GM23248 (cell line): ENCODE data around the gene KCNN3. TPM values are rescaled to one million over a fixed set of nuclear protein-coding genes. Genes with fewer than 3 reads are reported as not detected.
"Not testable (repeated sequence)": the region's sequence is repeated elsewhere in the genome, so short reads cannot be mapped to it uniquely, and the experiment has no call there.

Experiments
- DNase-seq: peaks from one replicate; pipeline ENCODE4 v3.0.0-alpha.2; 2015
- H2AFZ ChIP-seq: fragments of 200-600 bp; sonication (generic); 2 replicates; pipeline ENCODE4 v1.6.1; 2016; ENCODE audit warnings: antibody characterized with exemption
- H3F3A ChIP-seq: fragments of 200-600 bp; sonication (generic); 2 replicates; pipeline ENCODE4 v1.6.1; 2016; ENCODE audit warnings: mild to moderate bottlenecking, antibody characterized with exemption, mixed run types; ENCODE audit not compliant: insufficient read depth
- H3K27ac ChIP-seq: fragments of 200-600 bp; sonication (generic); 2 replicates; pipeline ENCODE4 v1.5.1; 2016; ENCODE audit warnings: mild to moderate bottlenecking
- H3K27me3 ChIP-seq: fragments of 200-600 bp; sonication (generic); replicated peaks from 2 replicates; pipeline ENCODE4 v1.6.1; 2016; ENCODE audit warnings: mild to moderate bottlenecking; ENCODE audit not compliant: insufficient read depth
- H3K36me3 ChIP-seq: fragments of 200-600 bp; sonication (generic); 2 replicates; pipeline ENCODE4 v1.6.1; 2016; ENCODE audit warnings: low read depth, mild to moderate bottlenecking
- H3K4me1 ChIP-seq: fragments of 200-600 bp; sonication (generic); 2 replicates; pipeline ENCODE4 v1.6.1; 2016; ENCODE audit warnings: mild to moderate bottlenecking; ENCODE audit not compliant: insufficient read depth
- H3K4me2 ChIP-seq: fragments of 200-600 bp; sonication (generic); one replicate; pipeline ENCODE4 v1.6.1; 2016; ENCODE audit warnings: mild to moderate bottlenecking; ENCODE audit not compliant: unreplicated experiment
- H3K4me3 ChIP-seq: fragments of 200-600 bp; sonication (generic); 2 replicates; pipeline ENCODE4 v1.5.1; 2016; ENCODE audit warnings: mild to moderate bottlenecking
- H3K79me2 ChIP-seq: fragments of 200-600 bp; sonication (generic); 2 replicates; pipeline ENCODE4 v1.6.1; 2016; ENCODE audit warnings: mild to moderate bottlenecking; ENCODE audit not compliant: insufficient read depth
- H3K9ac ChIP-seq: fragments of 200-600 bp; sonication (generic); 2 replicates; pipeline ENCODE4 v1.6.1; 2016; ENCODE audit warnings: mild to moderate bottlenecking
- H3K9me2 ChIP-seq: fragments of 200-600 bp; sonication (generic); 2 replicates; pipeline ENCODE4 v1.6.1; 2016; ENCODE audit warnings: mixed run types, mild to moderate bottlenecking, moderate library complexity; ENCODE audit not compliant: insufficient read depth
- H3K9me3 ChIP-seq: fragments of 200-600 bp; sonication (generic); one replicate; pipeline ENCODE4 v1.6.1; 2017; ENCODE audit warnings: low read depth
- H4K20me1 ChIP-seq: fragments of 200-600 bp; sonication (generic); 2 replicates; pipeline ENCODE4 v1.6.0; 2016; ENCODE audit not compliant: insufficient read depth
- EZH2 ChIP-seq: fragments of 200-600 bp; sonication (generic); IDR thresholded peaks from 2 replicates; pipeline ENCODE4 v1.6.1; 2018; ENCODE audit warnings: antibody characterized with exemption, mild to moderate bottlenecking; ENCODE audit not compliant: insufficient read depth, poor library complexity, severe bottlenecking
- EZH2phosphoT487 ChIP-seq: fragments of 200-600 bp; sonication (generic); IDR thresholded peaks from 2 replicates; pipeline ENCODE4 v1.6.1; 2018; ENCODE audit warnings: antibody characterized with exemption, moderate library complexity, mild to moderate bottlenecking, low read depth; ENCODE audit not compliant: insufficient read depth
- WGBS, 2 experiments: methylation state at CpG; one replicate each; pipeline ENCODE4 v1.1.6; 2015 to 2017; ENCODE audit warnings: low lambda C conversion rate in 2 of 2, low coverage in 1 of 2; ENCODE audit errors: missing lambda C conversion rate in 2 of 2; 5-methylcytosine and 5-hydroxymethylcytosine counted together
- in situ Hi-C: fragments of 300-500 bp; cut with MboI; formaldehyde crosslinking; loops from 2 replicates; pipeline ENCODE4 v1.15.0; 2020
- polyA plus RNA-seq: library from polyadenylated mRNA; unstranded; fragments of >200 nt; fragmentation: Nextera tagmentation; extraction: Ambion mirVana; gene quantifications from 2 replicates; pipeline ENCODE4 v1.2.1, GENCODE V29; 2016
- total RNA-seq: library from RNA; depleted of rRNA; stranded (reverse); fragments of >200 nt; shearing (Covaris generic); gene quantifications from 2 replicates; pipeline ENCODE4 v1.2.3, GENCODE V29; 2014

The KCNN3 gene
- total and polyA plus RNA-seq, 2 experiments from 2014 or later = not detected

DNA sequence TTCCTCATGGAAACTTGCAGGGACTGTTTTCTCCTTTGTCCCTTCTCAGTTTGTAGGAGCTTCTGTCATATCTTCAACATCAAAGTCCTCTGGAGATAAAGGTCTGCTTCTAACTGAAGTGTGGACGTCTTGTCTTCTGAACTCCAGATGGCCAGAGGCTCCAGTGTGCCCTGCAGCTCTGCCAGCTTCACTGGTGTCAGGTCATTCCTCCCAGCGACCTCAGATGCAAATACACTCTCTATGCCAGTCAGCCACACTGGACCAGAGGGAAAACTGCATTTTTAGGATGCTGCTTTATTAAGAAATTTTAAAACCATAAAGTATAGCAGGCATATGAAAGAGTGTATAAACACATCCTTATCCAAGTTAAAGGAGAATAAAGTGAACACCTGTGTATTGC, 183.6 kb downstream of the KCNN3 start:
- Histone ChIP-seq H3K4me2 (no peak overlapping the region), H3K9me3 (no peaks in the 10 kb centered on the region), H4K20me1 (no peaks in the 10 kb centered on the region), H3K27me3 (peaks cover 20% of the 10 kb centered on the region; the same call in 1 of the 2 replicates), H3K4me1 (no peaks in the 10 kb centered on the region), H3K79me2 (no peaks in the 10 kb centered on the region), H3K9ac (no peak overlapping the region), H3F3A (no peaks in the 10 kb centered on the region), H2AFZ (no peak overlapping the region), H3K36me3 (no peaks in the 10 kb centered on the region), H3K9me2 (no peaks in the 10 kb centered on the region), H3K27ac (no peak overlapping the region), H3K4me3 (no peak overlapping the region)
- 20 to 23% methylated on average over 2 of the region's 2 CpGs for WGBS, 2 experiments
- TF ChIP-seq EZH2phosphoT487 (no peak), EZH2 (no peak)
- in situ Hi-C loops = no loop called here
- no peak for DNase-seq

DNA sequence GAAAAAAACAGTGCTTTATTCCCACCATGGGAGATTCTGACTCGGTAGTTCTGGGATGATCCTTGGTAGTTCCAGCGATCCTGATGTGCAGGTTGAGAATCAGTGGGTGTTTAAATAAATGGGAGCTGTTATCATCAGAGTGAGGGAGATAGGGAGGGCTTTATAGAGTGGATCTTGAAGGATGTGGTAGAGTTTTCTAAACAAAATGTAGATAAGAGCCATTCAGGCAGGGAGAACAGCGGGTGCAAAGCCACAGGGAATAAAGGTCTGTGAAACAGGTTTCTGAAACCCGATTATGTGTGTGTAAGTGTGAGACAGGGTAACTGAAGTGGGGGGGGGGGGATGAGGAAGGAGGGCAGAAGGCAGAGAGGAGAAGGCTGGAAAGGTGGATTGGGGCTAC, 186.3 kb downstream of the KCNN3 start:
- DNase-seq = no peak
- WGBS, 2 experiments = 55 to 56% methylated on average over 4 of the region's 4 CpGs
- Histone ChIP-seq H4K20me1 (no peaks in the 10 kb centered on the region), H3K9me2 (no peaks in the 10 kb centered on the region), H3K27ac (no peak overlapping the region), H3K4me1 (no peaks in the 10 kb centered on the region), H3K4me2 (no peak overlapping the region), H3K9ac (no peak overlapping the region), H2AFZ (no peak overlapping the region), H3K79me2 (no peaks in the 10 kb centered on the region), H3K9me3 (no peaks in the 10 kb centered on the region), H3K27me3 (peaks cover 20% of the 10 kb centered on the region; the same call in 1 of the 2 replicates), H3K4me3 (no peak overlapping the region), H3F3A (no peaks in the 10 kb centered on the region), H3K36me3 (no peaks in the 10 kb centered on the region)
- in situ Hi-C loops = no loop called here
- TF ChIP-seq EZH2 (no peak), EZH2phosphoT487 (no peak)

DNA sequence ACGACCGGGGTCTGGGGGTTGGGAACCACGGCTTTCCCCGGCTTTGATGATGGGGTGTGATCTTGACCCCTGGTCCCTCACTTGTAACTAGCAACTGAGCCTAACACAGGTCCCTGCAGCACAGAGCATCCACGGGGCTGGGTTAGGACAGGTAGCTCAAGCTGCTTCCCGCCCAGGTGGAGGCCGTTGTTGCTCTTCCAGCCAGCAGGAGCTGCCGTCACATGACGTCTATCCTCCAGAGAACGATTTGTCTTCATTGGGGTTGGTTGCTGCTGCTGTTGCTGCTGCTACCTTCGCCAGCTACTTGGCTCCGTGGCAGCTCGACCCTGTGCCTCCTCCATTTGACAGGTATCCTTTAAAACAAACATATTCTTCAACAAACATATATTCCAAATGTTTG, 187.8 kb downstream of the KCNN3 start:
- Histone ChIP-seq H3K27me3 (peaks cover 17% of the 10 kb centered on the region; the same call in 1 of the 2 replicates), H3K36me3 (no peaks in the 10 kb centered on the region), H3F3A (no peaks in the 10 kb centered on the region), H4K20me1 (no peaks in the 10 kb centered on the region), H3K27ac (no peak overlapping the region), H2AFZ (no peak overlapping the region), H3K4me1 (no peaks in the 10 kb centered on the region), H3K79me2 (no peaks in the 10 kb centered on the region), H3K4me2 (no peak overlapping the region), H3K9me3 (no peaks in the 10 kb centered on the region), H3K9me2 (no peaks in the 10 kb centered on the region), H3K9ac (no peak overlapping the region), H3K4me3 (no peak overlapping the region)
- in situ Hi-C loops = no loop called here
- no peak for DNase-seq
- 52 to 58% methylated on average over 13 of the region's 13 CpGs for WGBS, 2 experiments
- TF ChIP-seq EZH2phosphoT487 = no peak
- no peak for TF ChIP-seq EZH2

DNA sequence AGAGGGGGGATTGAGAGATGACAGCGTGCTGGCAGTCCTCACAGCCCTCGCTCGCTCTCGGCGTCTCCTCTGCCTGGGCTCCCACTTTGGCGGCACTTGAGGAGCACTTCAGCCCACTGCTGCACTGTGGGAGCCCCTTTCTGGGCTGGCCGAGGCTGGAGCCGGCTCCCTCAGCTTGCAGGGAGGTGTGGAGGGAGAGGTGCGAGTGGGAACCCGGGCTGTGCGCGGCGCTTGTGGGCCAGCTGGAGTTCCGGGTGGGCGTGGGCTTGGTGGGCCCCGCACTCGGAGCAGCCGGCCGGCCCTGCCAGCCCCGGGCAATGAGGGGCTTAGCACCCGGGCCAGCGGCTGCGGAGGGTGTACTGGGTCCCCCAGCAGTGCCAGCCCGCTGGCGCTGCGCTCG, 192.2 kb downstream of the KCNN3 start:
- in situ Hi-C loops, H3K27ac ChIP-seq, H3K79me2 ChIP-seq, H3K9me3 ChIP-seq, H3F3A ChIP-seq, H3K27me3 ChIP-seq, H3K4me1 ChIP-seq, DNase-seq, H4K20me1 ChIP-seq, H3K4me2 ChIP-seq, H3K9ac ChIP-seq, H2AFZ ChIP-seq, H3K9me2 ChIP-seq, H3K4me3 ChIP-seq, H3K36me3 ChIP-seq: not testable (repeated sequence)
- 83 to 90% methylated on average over 18 to 26 of the region's 27 CpGs for WGBS, 2 experiments

DNA sequence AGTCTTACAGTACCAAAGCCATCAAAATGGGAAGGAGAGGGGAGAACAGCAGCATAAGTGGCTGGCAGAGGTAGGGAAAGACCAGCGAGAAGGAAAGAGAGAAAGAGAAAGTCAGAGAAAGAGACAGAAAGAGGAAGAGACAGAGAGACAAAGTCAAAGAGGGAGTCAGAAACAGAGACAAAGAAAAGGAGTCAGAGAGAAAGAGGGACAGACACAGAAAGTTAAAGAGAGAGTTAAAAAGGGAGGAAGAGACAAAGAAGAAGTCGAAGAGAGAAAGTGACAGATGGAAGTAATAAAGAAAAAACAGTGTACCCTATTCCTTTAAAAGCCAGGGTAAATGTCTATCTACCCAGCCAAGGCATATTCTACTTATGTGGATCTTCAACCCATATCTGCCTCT, 193.2 kb downstream of the KCNN3 start:
- H4K20me1 ChIP-seq, H2AFZ ChIP-seq, in situ Hi-C loops, H3K79me2 ChIP-seq, H3K9ac ChIP-seq, H3K27me3 ChIP-seq, H3K9me2 ChIP-seq, H3K27ac ChIP-seq, H3K9me3 ChIP-seq, H3K36me3 ChIP-seq, H3K4me1 ChIP-seq, H3F3A ChIP-seq, H3K4me2 ChIP-seq, DNase-seq, H3K4me3 ChIP-seq: not testable (repeated sequence)
- WGBS, 2 experiments = 29 to 30% methylated on average over 2 of the region's 2 CpGs

DNA sequence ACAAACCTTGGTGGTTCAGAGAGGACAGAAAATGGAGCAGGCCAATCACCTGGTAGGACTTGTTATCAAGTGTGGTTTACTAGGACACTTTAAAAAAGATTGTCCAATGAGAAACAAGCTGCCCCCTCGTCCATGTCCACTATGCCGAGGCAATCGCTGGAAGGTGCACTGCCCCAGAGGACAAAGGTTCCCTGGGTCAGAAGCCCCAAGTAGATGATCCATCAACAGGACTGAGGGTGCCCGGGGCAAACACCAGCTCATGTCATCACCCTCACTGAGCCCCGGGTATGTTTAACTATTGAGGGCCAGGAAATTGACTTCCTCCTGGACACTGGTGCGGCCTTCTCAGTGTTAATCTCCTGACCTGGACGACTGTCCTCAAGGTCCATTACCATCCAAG, 195.6 kb downstream of the KCNN3 start:
- H3K27ac ChIP-seq, H3K4me1 ChIP-seq, H3K79me2 ChIP-seq, H3K9ac ChIP-seq, H3K9me3 ChIP-seq, H2AFZ ChIP-seq, H3K4me3 ChIP-seq, H3K4me2 ChIP-seq, DNase-seq, H3K9me2 ChIP-seq, H3K27me3 ChIP-seq, H3F3A ChIP-seq, H3K36me3 ChIP-seq, H4K20me1 ChIP-seq: not testable (repeated sequence)
- 43 to 52% methylated on average over 7 of the region's 7 CpGs for WGBS, 2 experiments
- in situ Hi-C loops = loop anchor here (25.0 kb wide), 1 partner anchor 213 kb away; no protein-coding TSS in a partner anchor

DNA sequence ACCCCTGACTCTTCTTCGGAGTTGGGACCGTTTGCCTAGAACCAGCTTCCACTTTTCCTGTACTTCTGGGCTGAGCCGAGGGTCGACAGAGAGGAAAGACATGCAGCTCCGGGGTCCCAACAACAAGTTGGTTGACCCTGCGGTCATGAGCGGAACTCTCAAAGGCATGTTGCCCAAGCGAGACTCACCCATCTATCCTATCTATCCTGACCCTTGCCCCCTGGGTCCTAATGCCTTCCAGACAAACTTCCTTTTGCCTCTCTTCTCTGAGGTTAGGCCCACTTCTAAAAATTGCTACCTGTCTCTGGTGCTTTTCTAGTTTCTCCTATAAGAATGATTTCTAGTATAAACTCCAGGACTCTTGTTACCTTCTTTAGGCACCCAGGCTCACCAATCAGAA, 197.8 kb downstream of the KCNN3 start:
- not testable (repeated sequence) for H3K4me2 ChIP-seq, H3K9ac ChIP-seq, H3K79me2 ChIP-seq, H2AFZ ChIP-seq, H3K27ac ChIP-seq, H4K20me1 ChIP-seq, H3K27me3 ChIP-seq, H3K36me3 ChIP-seq, H3K9me2 ChIP-seq, H3K4me1 ChIP-seq, H3F3A ChIP-seq, H3K9me3 ChIP-seq, H3K4me3 ChIP-seq, DNase-seq
- in situ Hi-C loops = loop anchor here (25.0 kb wide), 1 partner anchor 215 kb away; no protein-coding TSS in a partner anchor
- 77 to 79% methylated on average over 8 of the region's 8 CpGs for WGBS, 2 experiments
